Right lobe of liver (tissue), 4 donors: ENCODE results near the gene KIF2C.

Source experiments
- POLR2A ChIP-seq: fragments of 450-650 bp; IDR thresholded peaks from one replicate; pipeline ENCODE4 v1.6.1; 2017; ENCODE audit warnings: antibody characterized with exemption, mild to moderate bottlenecking
- TF ChIP-seq, protein P1 (sequence below), 4 donors: fragments of 200-600 bp in 3 of 4; fragments of 450-650 bp in 1 of 4; IDR thresholded peaks; one replicate each; pipeline versions ENCODE4 v1.5.1 to v1.8.0; 2016 to 2022; ENCODE audit warnings: antibody characterized with exemption in 4 of 4, mild to moderate bottlenecking in 2 of 4
- donor health status: DM: no; HTN: no; CAD: no.
- donor health status: DM: no; HTN: no; CAD: no.
- donor health status: DM: no; HTN: yes; CAD: no.

GRCh38 chr1:44721485-44722361 is 17.9 kb upstream of the KIF2C start:
- peak; percentile 57 for TF ChIP-seq POLR2A
- TF ChIP-seq, protein P1, sequence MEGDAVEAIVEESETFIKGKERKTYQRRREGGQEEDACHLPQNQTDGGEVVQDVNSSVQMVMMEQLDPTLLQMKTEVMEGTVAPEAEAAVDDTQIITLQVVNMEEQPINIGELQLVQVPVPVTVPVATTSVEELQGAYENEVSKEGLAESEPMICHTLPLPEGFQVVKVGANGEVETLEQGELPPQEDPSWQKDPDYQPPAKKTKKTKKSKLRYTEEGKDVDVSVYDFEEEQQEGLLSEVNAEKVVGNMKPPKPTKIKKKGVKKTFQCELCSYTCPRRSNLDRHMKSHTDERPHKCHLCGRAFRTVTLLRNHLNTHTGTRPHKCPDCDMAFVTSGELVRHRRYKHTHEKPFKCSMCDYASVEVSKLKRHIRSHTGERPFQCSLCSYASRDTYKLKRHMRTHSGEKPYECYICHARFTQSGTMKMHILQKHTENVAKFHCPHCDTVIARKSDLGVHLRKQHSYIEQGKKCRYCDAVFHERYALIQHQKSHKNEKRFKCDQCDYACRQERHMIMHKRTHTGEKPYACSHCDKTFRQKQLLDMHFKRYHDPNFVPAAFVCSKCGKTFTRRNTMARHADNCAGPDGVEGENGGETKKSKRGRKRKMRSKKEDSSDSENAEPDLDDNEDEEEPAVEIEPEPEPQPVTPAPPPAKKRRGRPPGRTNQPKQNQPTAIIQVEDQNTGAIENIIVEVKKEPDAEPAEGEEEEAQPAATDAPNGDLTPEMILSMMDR (IDR thresholded peaks at IDR 0.05): no peak
